PFSK-1 (cell line): ENCODE data around the gene DNAH10.

Experiments used
- FOXP2 ChIP-seq: optimal IDR thresholded peaks from 2 replicates; pipeline ENCODE3; 2011; ENCODE audit warnings: borderline replicate concordance, control low read depth, inconsistent platforms; ENCODE audit not compliant: insufficient read depth; ENCODE audit errors: extremely low read length, extremely low read depth
- POLR2AphosphoS5 ChIP-seq: IDR thresholded peaks from 2 replicates; pipeline ENCODE4 v1.6.1; 2012; ENCODE audit warnings: low read depth, mild to moderate bottlenecking, control low read depth, low read length, moderate library complexity

DNA sequence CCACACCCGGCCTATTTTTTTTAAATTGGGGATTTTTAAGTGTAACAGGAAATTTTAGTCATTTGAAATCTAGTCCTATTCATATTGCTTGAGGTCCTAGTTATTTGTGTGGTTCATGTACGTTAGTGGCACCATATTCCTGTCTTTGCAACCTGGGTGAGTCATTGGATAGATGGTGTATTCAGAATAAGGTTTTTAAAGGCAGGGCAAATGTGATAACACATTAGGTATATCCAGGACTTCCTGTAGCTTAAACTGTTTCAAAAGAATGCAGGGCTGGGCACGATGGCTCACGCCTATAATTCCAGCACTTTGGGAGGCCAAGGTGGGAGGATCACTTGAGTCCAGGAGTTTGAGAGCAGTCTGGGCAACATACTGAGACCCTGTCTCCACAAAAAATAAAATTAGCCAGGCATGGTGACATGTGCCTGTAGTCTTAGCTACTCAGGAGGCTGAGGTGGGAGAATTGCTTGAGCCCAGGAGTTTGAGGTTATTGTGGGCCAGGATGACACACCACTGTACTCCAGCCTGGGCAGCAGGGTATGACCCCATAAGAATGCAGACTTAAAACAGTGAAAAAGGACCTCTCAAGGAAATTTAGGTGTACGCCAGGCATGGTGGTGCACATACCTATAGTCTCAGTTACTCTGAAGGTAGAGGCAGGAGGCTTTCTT is 41.8 kb upstream of the DNAH10 start:
- TF ChIP-seq POLR2AphosphoS5 (no peak), FOXP2 (no peak)
